GM18951 (cell line): ENCODE measurements around the gene UBIAD1.
"Not testable (repeated sequence)": the region's sequence is repeated elsewhere in the genome, so short reads cannot be mapped to it uniquely, and the experiment has no call there.

Source experiments
- POLR2A ChIP-seq: IDR thresholded peaks from 4 replicates; pipeline ENCODE4 v1.6.1; 2011; ENCODE audit warnings: mild to moderate bottlenecking; ENCODE audit not compliant: insufficient read length, insufficient read depth; ENCODE audit errors: extremely low read depth
- in situ Hi-C: fragments of 300-500 bp; cut with MboI; formaldehyde crosslinking; loops from one replicate; pipeline ENCODE4 v1.12.0; 2022; ENCODE audit warnings: low sequenced_read_pairs, mixed read lengths, inconsistent platforms; ENCODE audit not compliant: unreplicated experiment

UBIAD1 gene

GRCh38 chr1:11262171-11263049 is 10.6 kb upstream of the UBIAD1 start, which contains the start of gene MTOR:
MTOR (minus strand) TSS chr1:11262551; CDS start chr1:11259409, 3,142 bp downstream.
- in situ Hi-C loops: no loop called here
- TF ChIP-seq POLR2A: peak; percentile 81

DNA sequence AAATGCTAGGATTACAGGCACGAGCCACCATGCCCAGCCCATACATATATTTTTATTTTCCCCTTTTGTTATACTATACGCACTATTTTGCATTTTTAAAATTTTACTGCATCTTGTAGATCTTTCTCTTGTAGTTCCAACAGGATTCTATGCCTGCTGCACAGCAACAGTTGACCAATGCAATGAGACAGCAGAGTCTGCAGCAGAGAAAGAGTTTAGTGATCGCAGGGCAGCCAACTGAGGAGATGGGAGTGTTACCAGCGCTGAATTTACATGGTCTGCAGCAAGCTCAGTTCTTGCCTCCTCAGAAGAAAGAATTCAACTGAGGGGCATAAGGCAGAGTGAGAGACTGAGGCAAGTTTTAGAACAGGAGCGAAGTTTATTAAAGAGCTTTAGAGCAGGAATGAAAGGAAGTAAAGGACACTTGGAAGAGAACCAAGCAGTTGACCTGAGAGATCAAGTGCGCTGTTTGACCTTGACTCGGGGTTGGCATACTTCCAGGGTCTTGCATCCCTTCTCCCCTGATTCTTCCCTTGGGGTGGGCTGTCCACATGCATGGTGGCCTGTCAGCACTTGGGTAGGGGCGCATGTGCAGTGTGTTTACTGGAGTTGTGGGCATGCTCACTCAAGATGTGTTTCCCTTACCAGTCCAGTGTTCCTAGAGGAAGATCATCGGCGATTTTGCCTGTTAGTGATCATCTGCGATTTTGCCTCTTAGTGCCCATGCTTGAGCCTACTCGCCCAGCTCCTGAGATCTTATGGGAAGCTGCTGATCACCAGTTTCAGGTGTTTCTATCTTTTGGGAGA is 6.5 kb upstream of the UBIAD1 start:
- in situ Hi-C loops: no loop called here
- no peak for TF ChIP-seq POLR2A

GRCh38 chr1:11267350-11268337 is 5.4 kb upstream of the UBIAD1 start:
- in situ Hi-C loops: not testable (repeated sequence)

DNA sequence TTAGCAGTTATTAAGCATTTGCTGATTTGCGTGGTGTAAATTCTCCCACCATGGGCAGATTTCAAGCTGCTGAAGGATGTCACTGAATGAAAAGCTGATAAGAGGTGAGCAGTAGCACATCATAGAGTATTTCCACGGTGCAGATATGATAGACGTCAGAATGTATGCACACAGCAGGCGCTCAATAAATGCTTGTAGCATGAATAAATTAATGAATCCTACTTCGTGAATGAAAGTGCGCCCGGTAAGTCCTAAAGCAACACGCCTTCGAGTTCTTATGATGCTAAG is 510 bp upstream of the UBIAD1 start:
- TF ChIP-seq POLR2A: no peak
- in situ Hi-C loops: no loop called here

GRCh38 chr1:11273595-11274234 is 717 bp downstream of the UBIAD1 start:
- TF ChIP-seq POLR2A: no peak
- in situ Hi-C loops: no loop called here

- TF ChIP-seq POLR2A: no peak
Observed at GRCh38 chr1:11279152-11279551, 6.2 kb downstream of the UBIAD1 start.

GRCh38 chr1:11279630-11280029 is 6.6 kb downstream of the UBIAD1 start:
- in situ Hi-C loops: no loop called here
- TF ChIP-seq POLR2A: no peak

More at GRCh38 chr1:11279152-11279551, 6.2 kb downstream of the UBIAD1 start:
- in situ Hi-C loops: no loop called here

GRCh38 chr1:11280719-11281376 is 7.8 kb downstream of the UBIAD1 start:
- in situ Hi-C loops: no loop called here
- no peak for TF ChIP-seq POLR2A

- in situ Hi-C loops: no loop called here
- no peak for TF ChIP-seq POLR2A
Observed at GRCh38 chr1:11281518-11282331, 8.7 kb downstream of the UBIAD1 start.

DNA sequence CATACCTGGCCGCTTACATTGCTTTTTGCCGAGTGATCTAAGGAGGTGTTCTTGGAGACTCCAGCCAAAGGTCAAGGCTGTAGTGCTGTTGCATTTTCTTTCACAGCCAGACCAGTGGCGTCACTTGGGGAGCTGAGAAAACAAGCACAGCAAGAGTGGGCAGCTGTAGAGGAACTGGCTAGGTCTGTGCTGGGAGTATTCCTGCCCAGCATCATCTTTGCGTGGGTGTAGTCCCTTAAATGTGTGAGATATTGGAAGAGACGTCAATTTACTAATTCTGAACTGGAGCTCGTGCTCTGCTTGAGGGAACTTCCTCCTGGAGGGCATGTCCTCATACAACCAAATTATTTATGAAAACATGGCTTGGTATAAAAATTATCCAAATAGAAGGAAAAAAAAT is 10.2 kb downstream of the UBIAD1 start:
- TF ChIP-seq POLR2A: no peak
- in situ Hi-C loops: no loop called here

DNA sequence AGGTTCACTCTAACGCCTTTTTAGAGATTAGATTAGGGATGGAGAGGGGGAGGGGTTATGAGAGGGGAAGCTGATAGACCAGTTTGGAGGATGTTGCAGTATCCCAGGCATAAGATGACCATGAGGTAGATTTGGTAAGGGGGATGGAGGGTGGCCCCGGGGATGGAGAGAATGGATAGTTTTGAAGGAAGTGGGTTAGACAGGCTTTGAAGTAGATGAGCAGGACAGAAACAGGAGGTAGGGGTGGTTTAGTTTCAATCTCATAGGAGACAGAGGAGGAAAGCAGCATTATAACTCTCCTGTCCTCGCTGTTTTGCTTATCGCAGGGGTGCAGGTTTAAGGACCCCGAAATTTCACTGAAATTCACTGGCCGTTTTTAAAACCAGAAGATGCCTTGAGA is 11.8 kb downstream of the UBIAD1 start:
- in situ Hi-C loops: no loop called here
- no peak for TF ChIP-seq POLR2A

- TF ChIP-seq POLR2A: no peak
- in situ Hi-C loops: no loop called here
Observed at GRCh38 chr1:11285883-11286734, 13.1 kb downstream of the UBIAD1 start.
